Neural cell (in vitro differentiated cells): ENCODE results near the gene GIPC1. TPM values are rescaled to one million over a fixed set of nuclear protein-coding genes. Genes with fewer than 3 reads are reported as not detected.
"Not testable (repeated sequence)": the region's sequence is repeated elsewhere in the genome, so short reads cannot be mapped to it uniquely, and the experiment has no call there.

Experiments
- H2AFZ ChIP-seq: fragments of 200-600, 300-800 bp; sonication (generic), shearing (Covaris generic); 2 replicates; pipeline ENCODE4 v1.6.0; 2014; ENCODE audit warnings: low read depth, mild to moderate bottlenecking, antibody characterized with exemption, low read length, moderate library complexity
- H3F3A ChIP-seq: fragments of 200-600 bp; shearing (Covaris generic); 2 replicates; pipeline ENCODE4 v1.6.1; 2016; ENCODE audit warnings: mild to moderate bottlenecking, moderate library complexity, mixed read lengths, antibody characterized with exemption, low read length; ENCODE audit not compliant: insufficient read depth, poor library complexity, severe bottlenecking
- H3K27ac ChIP-seq: fragments of 200-600, 300-800 bp; sonication (generic), shearing (Covaris generic); 2 replicates; pipeline ENCODE4 v1.5.1; 2014; ENCODE audit warnings: mild to moderate bottlenecking, low read length, moderate library complexity
- H3K27me3 ChIP-seq: fragments of 300-800, 200-600 bp; sonication (generic), shearing (Covaris generic); 2 replicates; pipeline ENCODE4 v1.6.0; 2014; ENCODE audit warnings: mild to moderate bottlenecking, low read depth, low read length, moderate library complexity; ENCODE audit not compliant: insufficient read depth
- H3K36me3 ChIP-seq: fragments of 300-800, 200-600 bp; sonication (generic), shearing (Covaris generic); 2 replicates; pipeline ENCODE4 v1.5.1; 2014; ENCODE audit warnings: mild to moderate bottlenecking, antibody characterized with exemption, low read length, moderate library complexity; ENCODE audit not compliant: insufficient read depth
- H3K4me2 ChIP-seq: fragments of 300-800, 200-600 bp; sonication (generic), shearing (Covaris generic); 2 replicates; pipeline ENCODE4 v1.6.0; 2014; ENCODE audit warnings: mild to moderate bottlenecking, low read length
- H3K4me3 ChIP-seq: fragments of 300-800, 200-600 bp; sonication (generic), shearing (Covaris generic); 2 replicates; pipeline ENCODE4 v1.5.1; 2014; ENCODE audit warnings: mild to moderate bottlenecking, low read length, moderate library complexity
- H3K79me2 ChIP-seq: fragments of 200-600 bp; shearing (Covaris generic); replicated peaks from 2 replicates; pipeline ENCODE4 v1.6.0; 2014; ENCODE audit warnings: mild to moderate bottlenecking, low read length, moderate library complexity; ENCODE audit not compliant: insufficient read depth
- H3K9ac ChIP-seq: fragments of 300-800, 200-600 bp; sonication (generic), shearing (Covaris generic); 2 replicates; pipeline ENCODE4 v1.6.1; 2016; ENCODE audit warnings: mild to moderate bottlenecking, low read length, mixed read lengths
- H3K9me2 ChIP-seq: fragments of 200-600 bp; shearing (Covaris generic); 2 replicates; pipeline ENCODE4 v1.6.1; 2016; ENCODE audit warnings: mild to moderate bottlenecking, low read length, mixed read lengths; ENCODE audit not compliant: insufficient read depth
- H3K9me3 ChIP-seq: fragments of 200-600, 300-800 bp; sonication (generic), shearing (Covaris generic); 2 replicates; pipeline ENCODE4 v1.6.1; 2016; ENCODE audit warnings: mild to moderate bottlenecking, mixed run types, low read length, moderate library complexity, mixed read lengths
- H4K20me1 ChIP-seq: fragments of 200-600 bp; shearing (Covaris generic); 2 replicates; pipeline ENCODE4 v1.6.1; 2016; ENCODE audit warnings: mild to moderate bottlenecking, mixed run types; ENCODE audit not compliant: insufficient read depth
- EP300 ChIP-seq: fragments of 450-650 bp; conservative IDR thresholded peaks from 2 replicates; pipeline ENCODE4 v1.6.1; 2014; ENCODE audit warnings: antibody characterized with exemption, mild to moderate bottlenecking, moderate library complexity; ENCODE audit not compliant: poor library complexity, severe bottlenecking
- EZH2 ChIP-seq: fragments of 200-600, 300-800 bp; shearing (Covaris generic), sonication (generic); IDR thresholded peaks from 2 replicates; pipeline ENCODE4 v1.6.1; 2014; ENCODE audit warnings: antibody characterized with exemption, low read length, borderline replicate concordance, mild to moderate bottlenecking; ENCODE audit not compliant: insufficient read depth, poor library complexity, severe bottlenecking
- MXI1 ChIP-seq: fragments of 450-650 bp; conservative IDR thresholded peaks from 2 replicates; pipeline ENCODE4 v1.6.1; 2014; ENCODE audit warnings: antibody characterized with exemption, mild to moderate bottlenecking; ENCODE audit not compliant: poor library complexity, severe bottlenecking
- POLR2AphosphoS5 ChIP-seq: IDR thresholded peaks from 2 replicates; pipeline ENCODE4 v1.6.1; 2012
- RAD21 ChIP-seq: fragments of 450-650 bp; conservative IDR thresholded peaks from 2 replicates; pipeline ENCODE4 v1.6.1; 2014; ENCODE audit warnings: antibody characterized with exemption, mild to moderate bottlenecking, moderate library complexity
- REST ChIP-seq: IDR thresholded peaks from 2 replicates; pipeline ENCODE4 v1.6.1; 2012; ENCODE audit warnings: borderline replicate concordance
- SMC3 ChIP-seq: fragments of 450-650 bp; conservative IDR thresholded peaks from 2 replicates; pipeline ENCODE4 v1.6.1; 2014; ENCODE audit warnings: antibody characterized with exemption, mild to moderate bottlenecking, moderate library complexity; ENCODE audit not compliant: poor library complexity
- TAF1 ChIP-seq: IDR thresholded peaks from 2 replicates; pipeline ENCODE4 v1.6.1; 2012; ENCODE audit warnings: low read depth
- polyA plus RNA-seq: library from polyadenylated mRNA; depleted of rRNA; stranded (reverse); fragments of >200 nt; gene quantifications from 2 replicates; pipeline ENCODE4 v1.2.3, GENCODE V29; 2014
- TF ChIP-seq, protein P1 (sequence below): fragments of 450-650 bp; IDR thresholded peaks from 2 replicates; pipeline ENCODE4 v1.5.1; 2014; ENCODE audit warnings: antibody characterized with exemption, mild to moderate bottlenecking, moderate library complexity; ENCODE audit not compliant: poor library complexity, severe bottlenecking

The GIPC1 gene
- polyA plus RNA-seq, 1 donor from 2014 or later, result 128 TPM

DNA sequence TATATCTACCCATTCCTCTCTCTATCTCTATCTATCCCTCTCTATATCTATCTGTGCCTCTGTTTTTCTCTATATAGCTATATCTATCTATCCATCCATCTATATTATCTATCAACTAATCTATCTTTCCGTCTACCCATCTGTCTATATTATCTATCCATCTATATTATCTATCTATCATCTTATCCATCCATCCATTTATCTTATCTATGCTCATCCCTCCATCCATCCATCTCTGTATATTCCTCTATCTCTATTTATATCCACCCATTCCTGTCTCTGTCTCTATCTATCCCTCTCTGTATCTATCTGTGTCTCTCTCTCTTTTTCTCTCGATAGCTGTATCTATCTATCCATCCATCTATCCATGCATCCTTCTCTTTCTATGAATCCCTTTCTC lies 35.0 kb downstream of the GIPC1 start:
- H2AFZ ChIP-seq, result no peak overlapping the region
- no peaks in the 10 kb centered on the region for H3K36me3 ChIP-seq
- TF ChIP-seq EZH2, result no peak
- TF ChIP-seq TAF1, result no peak
- TF ChIP-seq, protein P1, sequence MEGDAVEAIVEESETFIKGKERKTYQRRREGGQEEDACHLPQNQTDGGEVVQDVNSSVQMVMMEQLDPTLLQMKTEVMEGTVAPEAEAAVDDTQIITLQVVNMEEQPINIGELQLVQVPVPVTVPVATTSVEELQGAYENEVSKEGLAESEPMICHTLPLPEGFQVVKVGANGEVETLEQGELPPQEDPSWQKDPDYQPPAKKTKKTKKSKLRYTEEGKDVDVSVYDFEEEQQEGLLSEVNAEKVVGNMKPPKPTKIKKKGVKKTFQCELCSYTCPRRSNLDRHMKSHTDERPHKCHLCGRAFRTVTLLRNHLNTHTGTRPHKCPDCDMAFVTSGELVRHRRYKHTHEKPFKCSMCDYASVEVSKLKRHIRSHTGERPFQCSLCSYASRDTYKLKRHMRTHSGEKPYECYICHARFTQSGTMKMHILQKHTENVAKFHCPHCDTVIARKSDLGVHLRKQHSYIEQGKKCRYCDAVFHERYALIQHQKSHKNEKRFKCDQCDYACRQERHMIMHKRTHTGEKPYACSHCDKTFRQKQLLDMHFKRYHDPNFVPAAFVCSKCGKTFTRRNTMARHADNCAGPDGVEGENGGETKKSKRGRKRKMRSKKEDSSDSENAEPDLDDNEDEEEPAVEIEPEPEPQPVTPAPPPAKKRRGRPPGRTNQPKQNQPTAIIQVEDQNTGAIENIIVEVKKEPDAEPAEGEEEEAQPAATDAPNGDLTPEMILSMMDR, result no peak
- TF ChIP-seq REST, result no peak
- no peak for TF ChIP-seq MXI1
- TF ChIP-seq SMC3, result no peak
- TF ChIP-seq RAD21, result no peak
- TF ChIP-seq POLR2AphosphoS5, result no peak
- TF ChIP-seq EP300, result no peak
- no peak overlapping the region for H3K4me2 ChIP-seq
- no peak overlapping the region for H3K27ac ChIP-seq
- no peaks in the 10 kb centered on the region for H3K9me2 ChIP-seq
- no peaks in the 10 kb centered on the region for H3K79me2 ChIP-seq
- no peak overlapping the region for H3K4me3 ChIP-seq
- H3K27me3 ChIP-seq, result no peaks in the 10 kb centered on the region
- H4K20me1 ChIP-seq, result no peaks in the 10 kb centered on the region
- no peaks in the 10 kb centered on the region for H3K9me3 ChIP-seq
- no peak overlapping the region for H3K9ac ChIP-seq
- H3F3A ChIP-seq, result no peaks in the 10 kb centered on the region

- Histone ChIP-seq H3F3A (no peaks in the 10 kb centered on the region), H3K79me2 (no peaks in the 10 kb centered on the region), H3K27ac (no peak overlapping the region), H3K36me3 (no peaks in the 10 kb centered on the region), H4K20me1 (no peaks in the 10 kb centered on the region), H2AFZ (no peak overlapping the region), H3K9me2 (no peaks in the 10 kb centered on the region), H3K9ac (no peak overlapping the region), H3K9me3 (no peaks in the 10 kb centered on the region), H3K27me3 (no peaks in the 10 kb centered on the region), H3K4me2 (no peak overlapping the region), H3K4me3 (no peak overlapping the region)
- no peak for TF ChIP-seq TAF1
- TF ChIP-seq EZH2, result no peak
- TF ChIP-seq, protein P1, result no peak
- no peak for TF ChIP-seq REST
- no peak for TF ChIP-seq SMC3
- no peak for TF ChIP-seq EP300
- TF ChIP-seq RAD21, result no peak
- TF ChIP-seq MXI1, result no peak
- TF ChIP-seq POLR2AphosphoS5, result no peak
Observed at GRCh38 chr19:14459703-14460102, 36.2 kb downstream of the GIPC1 start.

- H4K20me1 ChIP-seq, H2AFZ ChIP-seq, H3K9me3 ChIP-seq, H3K79me2 ChIP-seq, H3K9ac ChIP-seq, H3F3A ChIP-seq, H3K4me3 ChIP-seq, H3K36me3 ChIP-seq, H3K27me3 ChIP-seq, H3K4me2 ChIP-seq, H3K9me2 ChIP-seq, H3K27ac ChIP-seq: not testable (repeated sequence)
Observed at GRCh38 chr19:14452303-14452702, 43.6 kb downstream of the GIPC1 start.
